ENCODE measurements around the gene POLG. TPM values are rescaled to one million over a fixed set of nuclear protein-coding genes. Genes with fewer than 3 reads are reported as not detected.

The POLG gene
- polyA plus RNA-seq, 1 of the 3 experiments (the other 2 are of a cell fraction), result 24.9 TPM

DNA sequence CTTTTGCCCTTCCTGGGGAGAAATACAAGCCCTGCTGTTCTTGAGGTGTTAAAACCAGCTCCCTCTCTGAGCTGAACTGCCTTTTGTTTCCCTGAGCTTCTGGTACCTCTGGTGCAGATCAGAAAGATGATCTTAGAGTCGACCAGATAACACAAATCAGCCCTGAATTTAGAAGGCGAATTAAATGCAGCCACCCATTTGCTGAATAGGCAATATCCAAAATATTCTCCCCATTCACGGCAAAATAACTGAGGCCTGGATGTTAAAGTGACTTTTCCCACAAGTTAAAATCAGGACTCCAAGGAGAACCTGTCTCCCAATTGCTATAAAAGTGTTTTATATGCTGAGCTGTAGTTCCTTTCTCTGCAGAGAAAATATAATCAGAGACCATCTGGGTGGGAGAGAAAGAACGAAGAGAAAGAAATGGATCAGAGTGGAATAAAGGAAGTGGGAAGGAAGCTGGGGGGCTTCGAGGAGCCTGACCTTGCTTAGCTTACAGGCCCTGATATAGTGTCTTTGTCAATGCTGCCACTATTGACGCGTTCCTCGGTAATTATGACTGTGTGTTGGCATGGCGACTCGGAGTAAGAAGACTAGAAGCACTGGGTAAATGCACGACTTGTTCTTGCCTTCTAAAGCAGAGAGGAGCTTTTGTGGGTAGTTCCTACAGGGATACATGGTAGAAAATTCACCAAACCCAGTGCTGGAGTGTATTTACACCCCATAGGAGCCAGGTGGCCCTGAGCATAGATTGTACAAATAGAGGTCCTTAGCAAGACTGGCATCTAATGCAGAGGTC lies 47.5 kb upstream of the POLG start:
- ChIA-PET CTCF (interaction anchor here (0.8 to 31.1 kb wide), 9 partner anchors 8 to 60 kb away, joined by 3 to 766 read pairs (median 3); no protein-coding TSS in a partner anchor), POLR2A (interaction anchor here (0.6 to 1.1 kb wide), 3 partner anchors 20 to 67 kb away, joined by 3 to 5 read pairs (median 3); no protein-coding TSS in a partner anchor)
- TF ChIP-seq FOXJ3 (CRISPR knock-in tag; IDR thresholded peaks at IDR 0.05), result no peak
- TF ChIP-seq FOXM1 (IDR thresholded peaks at IDR 0.05; ENCODE audit: low read depth), result no peak
- TF ChIP-seq GATA2 (CRISPR knock-in tag; IDR thresholded peaks at IDR 0.05), result no peak
- Histone ChIP-seq H3K9ac (no peak overlapping the region), H3K36me3 (replicated peaks in 1 of 2; ENCODE audit: control insufficient read depth in 1 of 2, insufficient read depth in 2 of 2, low read length in 1 of 2) (no peaks in the 10 kb centered on the region), H3F3A (replicated peaks; ENCODE audit: insufficient read depth) (peaks cover 5% of the 10 kb centered on the region), H3K4me1 (ENCODE audit: control insufficient read depth in 1 of 2, insufficient read depth in 2 of 2, low read depth in 1 of 2, low read length in 1 of 2) (peaks cover 10 to 65% of the 10 kb centered on the region in 2 experiments), H3K27me3 (ENCODE audit: insufficient read depth) (no peaks in the 10 kb centered on the region), H2AFZ (ENCODE audit: low read depth) (no peak overlapping the region), H3K4me2 (no peak overlapping the region), H3K9me3 (no peaks in the 10 kb centered on the region), H3K79me2 (ENCODE audit: insufficient read depth) (no peaks in the 10 kb centered on the region), H3K4me3 (ENCODE audit: low read depth in 2 of 2, low read length in 1 of 2) (no peak overlapping the region), H4K20me1 (ENCODE audit: insufficient read depth) (no peaks in the 10 kb centered on the region), H3K27ac (ENCODE audit: low read depth in 2 of 2, low read length in 1 of 2) (peak overlapping the region in 1 of 2 experiments; percentile 85; a peak in 2 of 4 replicates), H3K9me2 (no peaks in the 10 kb centered on the region)
- 77% methylated on average over 11 of the region's 11 CpGs for WGBS (ENCODE audit: low lambda C conversion rate)
- DNase-seq, result no peak

- Histone ChIP-seq H3K4me1 (ENCODE audit: control insufficient read depth in 1 of 2, insufficient read depth in 2 of 2, low read depth in 1 of 2, low read length in 1 of 2) (peaks cover 10 to 64% of the 10 kb centered on the region in 2 experiments), H3K4me2 (no peak overlapping the region), H3K4me3 (ENCODE audit: low read depth in 2 of 2, low read length in 1 of 2) (no peak overlapping the region), H3F3A (replicated peaks; ENCODE audit: insufficient read depth) (peaks cover 5% of the 10 kb centered on the region), H3K9me3 (no peaks in the 10 kb centered on the region), H4K20me1 (ENCODE audit: insufficient read depth) (no peaks in the 10 kb centered on the region), H3K9ac (no peak overlapping the region), H3K79me2 (ENCODE audit: insufficient read depth) (no peaks in the 10 kb centered on the region), H3K36me3 (replicated peaks in 1 of 2; ENCODE audit: control insufficient read depth in 1 of 2, insufficient read depth in 2 of 2, low read length in 1 of 2) (no peaks in the 10 kb centered on the region), H3K27ac (ENCODE audit: low read depth in 2 of 2, low read length in 1 of 2) (peak overlapping the region in 1 of 2 experiments; percentile 85; a peak in 2 of 4 replicates), H2AFZ (ENCODE audit: low read depth) (no peak overlapping the region), H3K27me3 (ENCODE audit: insufficient read depth) (no peaks in the 10 kb centered on the region), H3K9me2 (no peaks in the 10 kb centered on the region)
- CTCF ChIA-PET, result interaction anchor here (1.1 to 31.1 kb wide), 5 partner anchors 8 to 38 kb away, joined by 3 to 766 read pairs (median 3); no protein-coding TSS in a partner anchor
- WGBS (ENCODE audit: low lambda C conversion rate), result 64% methylated on average over 3 of the region's 3 CpGs
- POLR2A ChIA-PET, result interaction anchor here (0.9 to 1.1 kb wide), 3 partner anchors 17 to 23 kb away, joined by 3 to 5 read pairs (median 3); no protein-coding TSS in a partner anchor
- DNase-seq, result peak; percentile 71
- peak; percentile 66; the same call in 1 of the 2 replicates for TF ChIP-seq FOXJ3 (CRISPR knock-in tag; IDR thresholded peaks at IDR 0.05)
- TF ChIP-seq GATA2 (CRISPR knock-in tag; IDR thresholded peaks at IDR 0.05), result peak; percentile 54
- peak; percentile 60; the same call in 1 of the 2 replicates for TF ChIP-seq MXI1 (IDR thresholded peaks at IDR 0.05; ENCODE audit: low read depth, low read length)
- TF ChIP-seq, protein P1, sequence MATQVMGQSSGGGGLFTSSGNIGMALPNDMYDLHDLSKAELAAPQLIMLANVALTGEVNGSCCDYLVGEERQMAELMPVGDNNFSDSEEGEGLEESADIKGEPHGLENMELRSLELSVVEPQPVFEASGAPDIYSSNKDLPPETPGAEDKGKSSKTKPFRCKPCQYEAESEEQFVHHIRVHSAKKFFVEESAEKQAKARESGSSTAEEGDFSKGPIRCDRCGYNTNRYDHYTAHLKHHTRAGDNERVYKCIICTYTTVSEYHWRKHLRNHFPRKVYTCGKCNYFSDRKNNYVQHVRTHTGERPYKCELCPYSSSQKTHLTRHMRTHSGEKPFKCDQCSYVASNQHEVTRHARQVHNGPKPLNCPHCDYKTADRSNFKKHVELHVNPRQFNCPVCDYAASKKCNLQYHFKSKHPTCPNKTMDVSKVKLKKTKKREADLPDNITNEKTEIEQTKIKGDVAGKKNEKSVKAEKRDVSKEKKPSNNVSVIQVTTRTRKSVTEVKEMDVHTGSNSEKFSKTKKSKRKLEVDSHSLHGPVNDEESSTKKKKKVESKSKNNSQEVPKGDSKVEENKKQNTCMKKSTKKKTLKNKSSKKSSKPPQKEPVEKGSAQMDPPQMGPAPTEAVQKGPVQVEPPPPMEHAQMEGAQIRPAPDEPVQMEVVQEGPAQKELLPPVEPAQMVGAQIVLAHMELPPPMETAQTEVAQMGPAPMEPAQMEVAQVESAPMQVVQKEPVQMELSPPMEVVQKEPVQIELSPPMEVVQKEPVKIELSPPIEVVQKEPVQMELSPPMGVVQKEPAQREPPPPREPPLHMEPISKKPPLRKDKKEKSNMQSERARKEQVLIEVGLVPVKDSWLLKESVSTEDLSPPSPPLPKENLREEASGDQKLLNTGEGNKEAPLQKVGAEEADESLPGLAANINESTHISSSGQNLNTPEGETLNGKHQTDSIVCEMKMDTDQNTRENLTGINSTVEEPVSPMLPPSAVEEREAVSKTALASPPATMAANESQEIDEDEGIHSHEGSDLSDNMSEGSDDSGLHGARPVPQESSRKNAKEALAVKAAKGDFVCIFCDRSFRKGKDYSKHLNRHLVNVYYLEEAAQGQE (IDR thresholded peaks at IDR 0.05; ENCODE audit: low read depth, low read length), result no peak
- peak in 1 of 2 experiments; percentile 69; a peak in 2 of 4 replicates for TF ChIP-seq EP300 (IDR thresholded peaks at IDR 0.05; ENCODE audit: borderline replicate concordance in 1 of 2, low read depth in 1 of 2, low read length in 1 of 2)
- peak; percentile 23; the same call in 1 of the 2 replicates for TF ChIP-seq RFX5 (IDR thresholded peaks at IDR 0.05; ENCODE audit: low read length)
- TF ChIP-seq, protein P2, sequence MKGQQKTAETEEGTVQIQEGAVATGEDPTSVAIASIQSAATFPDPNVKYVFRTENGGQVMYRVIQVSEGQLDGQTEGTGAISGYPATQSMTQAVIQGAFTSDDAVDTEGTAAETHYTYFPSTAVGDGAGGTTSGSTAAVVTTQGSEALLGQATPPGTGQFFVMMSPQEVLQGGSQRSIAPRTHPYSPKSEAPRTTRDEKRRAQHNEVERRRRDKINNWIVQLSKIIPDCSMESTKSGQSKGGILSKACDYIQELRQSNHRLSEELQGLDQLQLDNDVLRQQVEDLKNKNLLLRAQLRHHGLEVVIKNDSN (IDR thresholded peaks at IDR 0.05; ENCODE audit: borderline replicate concordance, low read depth), result no peak
- no peak for TF ChIP-seq TAF1 (IDR thresholded peaks at IDR 0.05; ENCODE audit: borderline replicate concordance, low read depth, low read length)
Observed at GRCh38 chr15:89381331-89381730, 46.7 kb upstream of the POLG start.

Measured in SK-N-SH (cell line).